ENCODE measurements around the gene GNAL.

The GNAL gene

GRCh38 chr18:11750171-11750570 is 61.1 kb downstream of the GNAL start:
- Histone ChIP-seq H3K36me3 (ENCODE audit: insufficient read depth, low read length) (no peaks in the 10 kb centered on the region), H3K27ac (ENCODE audit: low read depth, low read length) (no peak overlapping the region), H3K9ac (ENCODE audit: low read length) (no peak overlapping the region), H3K27me3 (ENCODE audit: control insufficient read depth in 1 of 2, insufficient read depth in 2 of 2, low read length in 2 of 2) (peaks cover 0 to 17% of the 10 kb centered on the region in 2 donors), H3K4me1 (ENCODE audit: insufficient read depth, low read length) (no peaks in the 10 kb centered on the region), H3K9me3 (ENCODE audit: low read length) (no peaks in the 10 kb centered on the region), H3K4me3 (ENCODE audit: low read depth in 1 of 2, low read length in 2 of 2) (no peak overlapping the region)

GRCh38 chr18:11750581-11751310 is 61.7 kb downstream of the GNAL start:
- Histone ChIP-seq H3K9me3 (ENCODE audit: low read length) (no peaks in the 10 kb centered on the region), H3K27me3 (ENCODE audit: control insufficient read depth in 1 of 2, insufficient read depth in 2 of 2, low read length in 2 of 2) (peaks cover 0 to 17% of the 10 kb centered on the region in 2 donors), H3K4me3 (ENCODE audit: low read depth in 1 of 2, low read length in 2 of 2) (peak overlapping the region in 1 of 2 donors; percentile 58), H3K9ac (ENCODE audit: low read length) (no peak overlapping the region), H3K4me1 (ENCODE audit: insufficient read depth, low read length) (no peaks in the 10 kb centered on the region), H3K27ac (ENCODE audit: low read depth, low read length) (no peak overlapping the region), H3K36me3 (ENCODE audit: insufficient read depth, low read length) (no peaks in the 10 kb centered on the region)

DNA sequence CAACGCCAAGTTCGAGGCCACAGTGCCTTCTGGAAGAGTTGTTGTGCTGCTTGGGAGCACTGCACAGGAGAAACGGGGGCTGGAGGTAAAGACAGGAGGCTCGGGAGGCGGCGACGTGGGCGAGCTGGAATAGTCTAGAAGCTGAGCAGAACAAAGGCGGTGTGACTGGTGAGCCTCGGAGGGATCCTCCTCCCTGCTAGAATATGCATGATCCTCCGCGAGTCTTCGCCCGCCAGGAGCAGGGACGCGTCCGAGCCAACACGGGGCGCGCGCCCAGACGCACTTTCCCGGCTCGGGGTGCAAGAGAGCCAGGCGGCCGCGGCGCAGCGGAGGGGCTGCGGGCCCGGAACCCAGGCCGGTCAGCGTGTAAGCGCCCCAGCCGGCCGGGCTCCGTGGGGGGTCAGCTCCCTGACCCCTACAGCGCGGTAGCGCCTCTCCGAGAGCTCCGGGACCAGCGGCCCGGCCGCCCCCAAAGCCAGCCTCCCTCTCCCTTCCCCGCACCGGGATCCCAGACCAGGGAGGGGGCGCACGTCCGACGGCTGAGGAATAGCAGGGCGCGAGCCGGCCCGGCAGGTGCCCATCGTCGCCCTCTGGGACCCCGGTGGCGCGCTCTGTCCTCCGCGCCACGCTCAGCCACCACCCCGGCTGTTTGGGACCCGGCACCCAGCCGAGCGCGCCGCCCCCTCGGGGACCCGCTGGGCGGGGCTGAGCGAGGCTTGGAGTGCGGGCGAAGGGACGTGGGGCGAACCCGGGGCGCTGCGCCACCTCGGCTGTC is 62.5 kb downstream of the GNAL start:
- H3K4me1 ChIP-seq (ENCODE audit: insufficient read depth, low read length) = no peaks in the 10 kb centered on the region
- H3K36me3 ChIP-seq (ENCODE audit: insufficient read depth, low read length) = no peaks in the 10 kb centered on the region
- H3K9me3 ChIP-seq (ENCODE audit: low read length) = no peaks in the 10 kb centered on the region
- peaks cover 0 to 17% of the 10 kb centered on the region in 2 donors for H3K27me3 ChIP-seq (ENCODE audit: control insufficient read depth in 1 of 2, insufficient read depth in 2 of 2, low read length in 2 of 2)
- H3K27ac ChIP-seq (ENCODE audit: low read depth, low read length) = no peak overlapping the region
- H3K9ac ChIP-seq (ENCODE audit: low read length) = no peak overlapping the region
- H3K4me3 ChIP-seq (ENCODE audit: low read depth in 1 of 2, low read length in 2 of 2) = peak overlapping the region; percentile 38 to 58

- Histone ChIP-seq H3K36me3 (ENCODE audit: insufficient read depth, low read length) (no peaks in the 10 kb centered on the region), H3K27ac (ENCODE audit: low read depth, low read length) (no peak overlapping the region), H3K9me3 (ENCODE audit: low read length) (no peaks in the 10 kb centered on the region), H3K4me3 (ENCODE audit: low read depth in 1 of 2, low read length in 2 of 2) (peak overlapping the region; percentile 38 to 58), H3K9ac (ENCODE audit: low read length) (no peak overlapping the region), H3K27me3 (ENCODE audit: control insufficient read depth in 1 of 2, insufficient read depth in 2 of 2, low read length in 2 of 2) (peaks cover 0 to 17% of the 10 kb centered on the region in 2 donors), H3K4me1 (ENCODE audit: insufficient read depth, low read length) (no peaks in the 10 kb centered on the region)
These were observed 63.2 kb downstream of the GNAL start for GRCh38 chr18:11752116-11752911.

DNA sequence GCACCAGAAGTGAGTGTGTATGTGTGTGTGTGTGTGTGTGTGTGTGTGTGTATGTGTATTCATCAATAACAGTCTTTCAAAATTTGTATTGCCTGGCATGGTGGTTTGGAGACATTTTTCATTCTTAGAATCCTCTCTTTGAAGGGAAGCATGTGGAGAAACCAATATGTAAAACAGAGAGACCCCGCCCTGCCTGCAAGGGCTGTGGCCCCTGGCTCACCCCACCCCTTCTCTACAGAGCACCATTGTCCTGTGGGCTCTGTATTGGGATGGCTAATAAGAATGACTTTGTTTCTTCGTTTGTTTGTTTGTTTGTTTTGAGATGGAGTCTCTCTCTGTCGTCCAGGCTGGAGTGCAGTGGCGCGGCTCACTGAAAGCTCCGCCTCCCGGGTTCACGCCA is 65.9 kb downstream of the GNAL start:
- Histone ChIP-seq H3K9me3 (ENCODE audit: low read length) (no peaks in the 10 kb centered on the region), H3K27me3 (ENCODE audit: control insufficient read depth in 1 of 2, insufficient read depth in 2 of 2, low read length in 2 of 2) (peaks cover 0 to 17% of the 10 kb centered on the region in 2 donors), H3K4me3 (ENCODE audit: low read depth in 1 of 2, low read length in 2 of 2) (no peak overlapping the region), H3K9ac (ENCODE audit: low read length) (no peak overlapping the region), H3K27ac (ENCODE audit: low read depth, low read length) (no peak overlapping the region), H3K4me1 (ENCODE audit: insufficient read depth, low read length) (no peaks in the 10 kb centered on the region), H3K36me3 (ENCODE audit: insufficient read depth, low read length) (no peaks in the 10 kb centered on the region)

DNA sequence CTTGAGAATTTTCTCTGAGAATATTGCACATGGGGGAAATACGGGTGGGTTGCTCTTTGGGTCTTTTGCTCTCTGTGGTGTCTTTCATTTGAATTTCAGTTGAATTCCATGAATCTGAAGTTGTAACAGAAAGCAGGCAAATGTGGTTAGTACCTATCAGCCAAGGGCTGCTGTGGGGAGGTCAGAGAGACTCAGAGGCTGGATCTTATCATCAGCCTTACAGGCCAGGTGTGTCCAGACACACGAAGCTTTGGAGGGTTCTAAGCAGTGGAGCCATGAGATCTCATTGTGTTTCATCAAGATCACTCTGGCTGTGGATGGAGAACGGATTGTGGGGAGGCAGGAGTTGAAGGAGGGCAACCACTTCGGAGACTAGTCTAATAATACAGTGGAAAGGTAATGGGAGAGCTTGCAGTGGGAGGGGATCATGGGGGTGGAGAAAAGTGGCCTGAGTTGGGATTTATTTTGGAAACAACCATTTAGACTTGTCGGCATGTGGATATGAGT is 68.1 kb downstream of the GNAL start:
- Histone ChIP-seq H3K27ac (ENCODE audit: low read depth, low read length) (no peak overlapping the region), H3K9ac (ENCODE audit: low read length) (no peak overlapping the region), H3K4me1 (ENCODE audit: insufficient read depth, low read length) (no peaks in the 10 kb centered on the region), H3K27me3 (ENCODE audit: control insufficient read depth in 1 of 2, insufficient read depth in 2 of 2, low read length in 2 of 2) (no peaks in the 10 kb centered on the region), H3K4me3 (ENCODE audit: low read depth in 1 of 2, low read length in 2 of 2) (no peak overlapping the region), H3K9me3 (ENCODE audit: low read length) (no peaks in the 10 kb centered on the region), H3K36me3 (ENCODE audit: insufficient read depth, low read length) (no peaks in the 10 kb centered on the region)

- Histone ChIP-seq H3K4me3 (ENCODE audit: low read depth in 1 of 2, low read length in 2 of 2) (no peak overlapping the region), H3K4me1 (ENCODE audit: insufficient read depth, low read length) (no peaks in the 10 kb centered on the region), H3K9me3 (ENCODE audit: low read length) (no peaks in the 10 kb centered on the region), H3K27me3 (ENCODE audit: control insufficient read depth in 1 of 2, insufficient read depth in 2 of 2, low read length in 2 of 2) (no peaks in the 10 kb centered on the region), H3K27ac (ENCODE audit: low read depth, low read length) (no peak overlapping the region), H3K36me3 (ENCODE audit: insufficient read depth, low read length) (no peaks in the 10 kb centered on the region), H3K9ac (ENCODE audit: low read length) (no peak overlapping the region)
These were observed 70.4 kb downstream of the GNAL start for GRCh38 chr18:11759456-11759855.

- Histone ChIP-seq H3K4me3 (ENCODE audit: low read depth in 1 of 2, low read length in 2 of 2) (no peak overlapping the region), H3K9me3 (ENCODE audit: low read length) (no peaks in the 10 kb centered on the region), H3K9ac (ENCODE audit: low read length) (no peak overlapping the region), H3K4me1 (ENCODE audit: insufficient read depth, low read length) (no peaks in the 10 kb centered on the region), H3K27ac (ENCODE audit: low read depth, low read length) (no peak overlapping the region), H3K36me3 (ENCODE audit: insufficient read depth, low read length) (no peaks in the 10 kb centered on the region), H3K27me3 (ENCODE audit: control insufficient read depth in 1 of 2, insufficient read depth in 2 of 2, low read length in 2 of 2) (no peaks in the 10 kb centered on the region)
These were observed 71.6 kb downstream of the GNAL start for GRCh38 chr18:11760498-11761167.

GRCh38 chr18:11761553-11761952 is 72.5 kb downstream of the GNAL start:
- H3K9ac ChIP-seq (ENCODE audit: low read length) = no peak overlapping the region
- H3K4me1 ChIP-seq (ENCODE audit: insufficient read depth, low read length) = no peaks in the 10 kb centered on the region
- no peak overlapping the region for H3K27ac ChIP-seq (ENCODE audit: low read depth, low read length)
- no peaks in the 10 kb centered on the region for H3K27me3 ChIP-seq (ENCODE audit: control insufficient read depth in 1 of 2, insufficient read depth in 2 of 2, low read length in 2 of 2)
- H3K9me3 ChIP-seq (ENCODE audit: low read length) = no peaks in the 10 kb centered on the region
- no peak overlapping the region for H3K4me3 ChIP-seq (ENCODE audit: low read depth in 1 of 2, low read length in 2 of 2)
- no peaks in the 10 kb centered on the region for H3K36me3 ChIP-seq (ENCODE audit: insufficient read depth, low read length)

DNA sequence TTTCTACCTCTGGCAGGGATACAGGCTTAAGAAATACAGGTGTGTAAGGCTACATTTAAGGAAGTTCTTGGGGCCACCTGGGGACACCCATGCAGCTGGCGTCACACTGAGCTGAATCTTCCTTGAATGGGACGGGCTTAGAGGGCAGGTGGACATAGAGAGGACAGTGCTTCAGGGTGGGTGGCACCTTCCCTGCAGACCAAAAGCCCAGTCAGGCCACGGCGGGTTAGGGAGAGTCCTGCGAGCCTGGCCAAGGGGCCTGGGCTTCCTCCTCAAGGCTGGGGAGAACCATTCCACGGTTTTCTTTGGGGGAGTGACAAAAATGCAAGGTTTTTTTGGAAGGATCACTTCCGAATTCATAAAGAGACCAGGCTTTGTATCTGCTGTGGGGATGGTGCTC is 73.4 kb downstream of the GNAL start:
- H3K4me3 ChIP-seq (ENCODE audit: low read depth in 1 of 2, low read length in 2 of 2) = no peak overlapping the region
- no peaks in the 10 kb centered on the region for H3K27me3 ChIP-seq (ENCODE audit: control insufficient read depth in 1 of 2, insufficient read depth in 2 of 2, low read length in 2 of 2)
- no peaks in the 10 kb centered on the region for H3K36me3 ChIP-seq (ENCODE audit: insufficient read depth, low read length)
- no peak overlapping the region for H3K27ac ChIP-seq (ENCODE audit: low read depth, low read length)
- H3K4me1 ChIP-seq (ENCODE audit: insufficient read depth, low read length) = no peaks in the 10 kb centered on the region
- H3K9ac ChIP-seq (ENCODE audit: low read length) = no peak overlapping the region
- H3K9me3 ChIP-seq (ENCODE audit: low read length) = no peaks in the 10 kb centered on the region

DNA sequence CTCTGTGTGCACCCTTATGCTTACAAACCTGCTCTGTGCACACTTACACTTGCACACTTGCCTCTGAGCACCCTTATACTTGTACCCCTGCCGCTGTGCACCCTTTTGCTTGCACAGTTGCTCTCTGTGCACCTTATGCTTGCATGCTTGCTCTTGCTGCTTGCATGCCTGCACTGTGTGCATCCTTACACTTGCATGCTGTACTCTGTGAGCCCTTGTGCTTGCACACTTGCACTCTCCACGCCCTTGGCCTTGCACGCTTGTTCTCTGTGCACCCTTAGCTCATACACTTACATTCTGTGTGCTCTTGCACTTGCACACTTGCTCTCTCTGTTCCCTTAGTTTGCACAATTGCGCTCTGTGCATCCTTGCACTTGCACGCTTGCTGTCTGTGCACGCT is 78.3 kb downstream of the GNAL start:
- no peaks in the 10 kb centered on the region for H3K27me3 ChIP-seq (ENCODE audit: control insufficient read depth in 1 of 2, insufficient read depth in 2 of 2, low read length in 2 of 2)
- no peaks in the 10 kb centered on the region for H3K4me1 ChIP-seq (ENCODE audit: insufficient read depth, low read length)
- H3K27ac ChIP-seq (ENCODE audit: low read depth, low read length) = no peak overlapping the region
- no peak overlapping the region for H3K9ac ChIP-seq (ENCODE audit: low read length)
- H3K4me3 ChIP-seq (ENCODE audit: low read depth in 1 of 2, low read length in 2 of 2) = no peak overlapping the region
- H3K36me3 ChIP-seq (ENCODE audit: insufficient read depth, low read length) = no peaks in the 10 kb centered on the region
- no peaks in the 10 kb centered on the region for H3K9me3 ChIP-seq (ENCODE audit: low read length)
